Glomerular visceral epithelial cell (primary cell): ENCODE data around the gene ZBED6.

Experiments
- DNase-seq: peaks from one replicate; pipeline ENCODE4 v3.0.0-alpha.2; 2016; ENCODE audit errors: extremely low spot score

Gene ZBED6

GRCh38 chr1:203840208-203840808, 44.9 kb downstream of the ZBED6 start:
- DNase-seq, result no peak

GRCh38 chr1:203842559-203842876, 47.1 kb downstream of the ZBED6 start:
- no peak for DNase-seq

- DNase-seq, result no peak
Measured at GRCh38 chr1:203843435-203843834, 48.0 kb downstream of the ZBED6 start.
